IPS DF 6.9 (cell line): Measurements from ENCODE around the gene RNF149.

Experiments used
- DNase-seq: peaks from one replicate; pipeline ENCODE4 v3.0.0-alpha.2; 2013; ENCODE audit warnings: low read depth, low spot score
- H3K27ac ChIP-seq: one replicate; pipeline ENCODE4 v1.5.1; 2013; ENCODE audit warnings: low read length, control low read depth
- H3K27me3 ChIP-seq: 2 replicates; pipeline ENCODE4 v1.6.1; 2013; ENCODE audit warnings: mild to moderate bottlenecking, low read length; ENCODE audit not compliant: control insufficient read depth, insufficient read depth
- H3K36me3 ChIP-seq: 2 replicates; pipeline ENCODE4 v1.6.1; 2013; ENCODE audit warnings: low read length; ENCODE audit not compliant: control insufficient read depth, insufficient read depth
- H3K4me1 ChIP-seq: 2 replicates; pipeline ENCODE4 v1.6.1; 2013; ENCODE audit warnings: low read length; ENCODE audit not compliant: control insufficient read depth, insufficient read depth
- H3K4me3 ChIP-seq: 2 replicates; pipeline ENCODE4 v1.5.1; 2013; ENCODE audit warnings: mild to moderate bottlenecking, low read length
- H3K9me3 ChIP-seq: 2 replicates; pipeline ENCODE4 v1.6.1; 2013; ENCODE audit warnings: low read length, inconsistent platforms; ENCODE audit not compliant: control insufficient read depth, insufficient read depth
- WGBS: extraction: QIAGEN DNeasy Blood & Tissue Kit; methylation state at CpG from one replicate; pipeline ENCODE4 v1.1.7; 2013; ENCODE audit warnings: mixed read lengths, missing lambda C conversion rate; ENCODE audit not compliant: insufficient read length, insufficient coverage; 5-methylcytosine and 5-hydroxymethylcytosine counted together

RNF149 gene

DNA sequence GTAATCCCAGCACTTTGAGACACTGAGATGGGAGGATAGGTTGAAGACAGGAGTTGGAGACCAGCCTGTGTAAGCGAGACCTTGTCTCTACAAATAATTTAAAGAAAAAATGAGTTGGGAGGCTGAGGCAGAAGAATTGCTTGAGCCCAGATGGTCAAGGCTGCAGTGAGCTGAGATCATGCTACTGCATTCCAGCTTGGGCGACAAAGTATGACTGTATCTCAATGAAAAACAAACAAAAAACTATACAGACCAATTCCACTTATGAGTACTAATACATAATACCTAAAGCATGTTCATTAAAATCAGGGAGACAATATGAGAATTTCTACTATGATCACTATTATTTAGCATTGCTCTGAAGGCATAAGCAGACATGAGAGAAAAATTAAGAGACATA lies 12.6 kb downstream of the RNF149 start:
- Histone ChIP-seq H3K4me3 (no peak overlapping the region), H3K4me1 (no peaks in the 10 kb centered on the region), H3K9me3 (no peaks in the 10 kb centered on the region), H3K36me3 (no peaks in the 10 kb centered on the region), H3K27me3 (no peaks in the 10 kb centered on the region), H3K27ac (no peak overlapping the region)
- WGBS, result no CpG with 5 or more reads among the region's 2 CpGs
- no peak for DNase-seq

GRCh38 chr2:101294861-101295260 lies 13.6 kb downstream of the RNF149 start:
- Histone ChIP-seq H3K4me1 (no peaks in the 10 kb centered on the region), H3K27me3 (no peaks in the 10 kb centered on the region), H3K4me3 (no peak overlapping the region), H3K9me3 (no peaks in the 10 kb centered on the region), H3K36me3 (no peaks in the 10 kb centered on the region), H3K27ac (no peak overlapping the region)
- DNase-seq, result no peak
- no CpG with 5 or more reads among the region's 6 CpGs for WGBS

DNA sequence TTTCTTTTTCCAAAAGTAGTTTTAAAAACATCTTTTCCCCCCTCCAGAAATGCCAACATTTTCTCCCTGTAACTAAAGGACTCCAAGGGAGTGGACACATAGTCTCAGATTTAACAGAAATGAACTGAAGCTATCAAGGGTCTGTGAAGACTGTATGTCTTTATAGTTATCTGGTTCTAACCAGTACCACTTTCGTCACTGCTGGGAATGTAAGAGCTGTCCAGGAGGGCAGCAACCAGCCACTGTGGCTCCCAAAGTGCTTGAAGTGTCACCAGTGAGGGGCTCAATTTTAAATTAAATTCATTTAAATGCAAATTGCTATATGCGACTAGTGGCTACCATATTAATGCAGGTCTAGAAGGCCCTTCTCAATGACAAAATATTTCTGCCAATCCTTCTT lies 15.0 kb downstream of the RNF149 start:
- H3K27me3 ChIP-seq, result no peaks in the 10 kb centered on the region
- H3K27ac ChIP-seq, result no peak overlapping the region
- no peaks in the 10 kb centered on the region for H3K9me3 ChIP-seq
- no peaks in the 10 kb centered on the region for H3K4me1 ChIP-seq
- DNase-seq, result no peak
- no peak overlapping the region for H3K4me3 ChIP-seq
- no CpG with 5 or more reads among the region's 2 CpGs for WGBS
- H3K36me3 ChIP-seq, result no peaks in the 10 kb centered on the region

DNA sequence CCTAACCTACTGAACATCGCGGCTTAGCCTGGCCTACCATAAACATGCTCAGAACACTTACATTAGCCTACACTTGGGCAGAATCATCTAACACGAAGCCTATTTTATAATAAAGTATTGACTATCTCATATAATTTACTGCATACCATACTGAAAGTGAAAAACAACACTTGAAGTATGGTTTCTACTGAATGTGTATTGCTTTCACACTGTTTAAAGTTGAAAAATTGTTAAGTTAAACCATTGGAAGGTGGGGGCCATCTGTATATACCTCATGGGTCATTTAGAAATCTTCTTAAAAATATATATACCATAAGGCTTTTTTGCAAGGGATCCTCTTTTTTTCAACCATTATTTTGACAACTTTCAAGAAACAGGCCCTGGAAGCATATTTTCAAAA lies 16.5 kb downstream of the RNF149 start:
- H3K27me3 ChIP-seq, result no peaks in the 10 kb centered on the region
- no peaks in the 10 kb centered on the region; the same call in 1 of the 2 replicates for H3K36me3 ChIP-seq
- no CpG with 5 or more reads among the region's 3 CpGs for WGBS
- no peaks in the 10 kb centered on the region for H3K4me1 ChIP-seq
- no peaks in the 10 kb centered on the region for H3K9me3 ChIP-seq
- H3K4me3 ChIP-seq, result no peak overlapping the region
- DNase-seq, result no peak
- no peak overlapping the region for H3K27ac ChIP-seq

DNA sequence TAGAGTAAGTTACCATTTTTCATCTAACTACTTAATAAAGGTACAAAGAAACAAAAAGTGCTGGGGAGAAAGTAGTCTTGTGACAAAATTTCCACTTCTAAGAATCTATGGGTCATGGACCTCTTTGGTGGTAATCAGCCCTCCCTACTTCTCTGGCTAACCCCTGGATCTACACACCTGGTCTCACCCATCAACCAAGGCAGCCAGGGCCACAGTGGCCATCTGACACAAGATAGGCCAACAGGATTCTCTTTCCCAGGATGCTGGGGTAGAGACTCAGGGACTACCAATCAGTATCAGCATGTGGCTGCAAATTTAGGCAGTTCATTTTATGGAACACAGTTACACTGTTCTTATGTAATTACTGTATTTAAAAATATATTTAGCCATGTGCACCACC lies 17.8 kb downstream of the RNF149 start:
- Histone ChIP-seq H3K4me1 (no peaks in the 10 kb centered on the region), H3K9me3 (no peaks in the 10 kb centered on the region)

GRCh38 chr2:101287303-101287702 lies 21.2 kb downstream of the RNF149 start:
- H3K36me3 ChIP-seq, result peaks cover 5% of the 10 kb centered on the region; the same call in 1 of the 2 replicates
- no peak for DNase-seq

More for the DNA sequence above, 17.8 kb downstream of the RNF149 start:
- peaks cover 2% of the 10 kb centered on the region; the same call in 1 of the 2 replicates for H3K36me3 ChIP-seq
- no peak overlapping the region for H3K4me3 ChIP-seq
- no peak for DNase-seq
- H3K27me3 ChIP-seq, result no peaks in the 10 kb centered on the region
- H3K27ac ChIP-seq, result no peak overlapping the region

DNA sequence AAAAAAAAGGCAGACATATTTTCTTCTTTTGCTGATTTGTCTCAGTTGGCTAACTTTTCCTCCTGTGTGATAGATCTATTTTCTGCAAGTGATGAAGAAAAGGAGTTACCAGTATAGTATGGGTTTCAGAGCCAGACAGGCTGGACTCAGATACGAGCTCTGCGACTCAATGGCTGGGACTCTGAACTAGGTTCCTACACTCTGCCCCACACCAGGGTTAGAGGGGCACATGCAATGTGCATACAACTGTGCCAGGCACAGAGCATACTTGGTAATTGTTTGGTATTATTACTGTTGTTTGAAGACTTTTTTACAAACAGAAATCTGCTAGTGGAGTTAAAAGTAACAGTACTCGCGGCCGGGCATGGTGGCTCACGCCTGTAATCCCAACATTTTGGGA lies 21.8 kb downstream of the RNF149 start:
- no peaks in the 10 kb centered on the region for H3K4me1 ChIP-seq
- no peaks in the 10 kb centered on the region for H3K27me3 ChIP-seq
- WGBS, result no CpG with 5 or more reads among the region's 6 CpGs
- no peak overlapping the region for H3K4me3 ChIP-seq
- DNase-seq, result no peak
- no peak overlapping the region for H3K27ac ChIP-seq
- no peaks in the 10 kb centered on the region for H3K9me3 ChIP-seq
- H3K36me3 ChIP-seq, result peaks cover 10% of the 10 kb centered on the region; the same call in 1 of the 2 replicates

More at GRCh38 chr2:101287303-101287702, 21.2 kb downstream of the RNF149 start:
- H3K4me1 ChIP-seq, result no peaks in the 10 kb centered on the region
- H3K27me3 ChIP-seq, result no peaks in the 10 kb centered on the region
- no peak overlapping the region for H3K4me3 ChIP-seq
- H3K9me3 ChIP-seq, result no peaks in the 10 kb centered on the region
- no CpG with 5 or more reads among the region's 2 CpGs for WGBS
- H3K27ac ChIP-seq, result no peak overlapping the region

DNA sequence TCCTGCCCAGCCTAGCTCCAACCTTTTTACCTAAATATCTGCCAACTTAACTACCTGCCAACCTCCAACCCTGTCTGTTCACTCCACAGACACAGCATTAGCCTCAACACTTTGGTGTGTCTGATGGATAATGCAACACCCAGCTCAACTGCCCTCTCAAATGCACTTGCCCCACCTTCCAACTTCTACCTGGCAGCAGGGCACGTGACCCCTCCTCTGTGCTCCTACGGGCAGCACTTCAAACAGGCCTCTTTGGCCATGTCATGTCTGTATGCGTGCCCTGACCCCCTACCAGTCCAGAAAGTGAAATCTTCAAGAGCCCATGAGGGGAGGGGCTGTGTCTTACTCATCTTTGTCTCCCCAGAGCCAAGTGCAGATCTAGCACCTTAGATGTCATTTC lies 25.5 kb downstream of the RNF149 start:
- Histone ChIP-seq H3K4me1 (no peaks in the 10 kb centered on the region), H3K4me3 (no peak overlapping the region), H3K27me3 (no peaks in the 10 kb centered on the region), H3K9me3 (no peaks in the 10 kb centered on the region), H3K36me3 (peaks cover 13% of the 10 kb centered on the region; the same call in 1 of the 2 replicates), H3K27ac (no peak overlapping the region)
- WGBS, result no CpG with 5 or more reads among the region's 3 CpGs
- DNase-seq, result no peak

- no peak overlapping the region for H3K4me3 ChIP-seq
- WGBS, result no CpG with 5 or more reads among the region's 4 CpGs
- no peaks in the 10 kb centered on the region for H3K27me3 ChIP-seq
- H3K9me3 ChIP-seq, result no peaks in the 10 kb centered on the region
- H3K4me1 ChIP-seq, result no peaks in the 10 kb centered on the region
- no peak for DNase-seq
- peaks cover 11% of the 10 kb centered on the region; the same call in 1 of the 2 replicates for H3K36me3 ChIP-seq
- no peak overlapping the region for H3K27ac ChIP-seq
Observed at GRCh38 chr2:101281482-101281881, 27.0 kb downstream of the RNF149 start.

DNA sequence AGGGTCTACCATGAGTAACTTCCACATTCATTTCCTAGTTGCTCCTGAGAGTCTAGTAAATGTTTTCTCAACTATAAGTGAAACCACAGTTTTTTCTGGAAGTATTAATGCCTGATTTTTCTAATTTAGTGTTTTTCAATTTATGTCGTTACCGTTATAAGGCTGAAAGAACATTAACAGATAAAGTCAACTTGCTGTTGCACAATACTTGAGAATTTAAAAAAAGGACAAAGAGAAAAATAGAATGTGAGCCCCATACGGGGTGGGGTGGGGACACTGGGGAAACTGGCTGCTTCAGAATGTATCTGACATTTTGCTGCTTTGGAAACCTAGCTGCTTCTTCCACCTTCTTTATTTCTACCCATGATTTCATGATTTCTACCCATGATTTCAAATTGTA lies 29.6 kb downstream of the RNF149 start:
- Histone ChIP-seq H3K27ac (no peak overlapping the region), H3K27me3 (no peaks in the 10 kb centered on the region), H3K36me3 (peaks cover 12% of the 10 kb centered on the region; the same call in 1 of the 2 replicates), H3K9me3 (no peaks in the 10 kb centered on the region), H3K4me1 (no peaks in the 10 kb centered on the region), H3K4me3 (no peak overlapping the region)
- WGBS, result no CpG with 5 or more reads among the region's 3 CpGs
- no peak for DNase-seq

DNA sequence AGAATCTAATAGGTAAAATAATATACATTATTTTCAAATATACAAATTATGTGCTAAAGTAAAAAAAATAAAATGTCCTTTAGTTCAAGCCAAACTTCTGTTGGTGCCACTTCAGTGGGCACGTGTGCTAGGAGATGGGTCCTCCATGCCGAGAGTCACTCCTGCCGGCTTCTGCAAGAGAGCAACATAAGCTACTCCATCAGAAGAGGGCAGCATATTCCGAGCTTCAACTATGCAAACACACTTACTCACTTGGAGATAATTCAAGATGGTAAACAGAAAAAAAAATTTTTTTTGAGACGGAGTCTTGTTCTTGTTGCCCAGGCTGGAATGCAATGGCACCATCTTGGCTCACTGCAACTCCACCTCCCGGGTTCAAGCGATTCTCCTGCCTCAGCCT lies 31.4 kb downstream of the RNF149 start:
- Histone ChIP-seq H3K36me3 (peaks cover 13% of the 10 kb centered on the region; the same call in 1 of the 2 replicates), H3K9me3 (no peaks in the 10 kb centered on the region), H3K4me1 (no peaks in the 10 kb centered on the region), H3K4me3 (no peak overlapping the region), H3K27ac (no peak overlapping the region), H3K27me3 (no peaks in the 10 kb centered on the region)
- WGBS, result no CpG with 5 or more reads among the region's 7 CpGs
- no peak for DNase-seq
